Activated CD4-positive, alpha-beta T cell treated with anti-CD3 and anti-CD28 coated beads, Interleukin-2, amount 10 ng/mL, durations not matched to agents 7 days and 5 days (primary cell): ENCODE measurements around the gene UBR4. TPM values are rescaled to one million over a fixed set of nuclear protein-coding genes. Genes with fewer than 3 reads are reported as not detected.

ENCODE experiments used
- CTCF ChIA-PET: fragments of 350-600 bp; sonication (Branson Sonifier 250); formaldehyde crosslinking; loops from one replicate; lab custom pipeline; 2021; ENCODE audit warnings: antibody characterized with exemption; lab: Charles Lee
- POLR2A ChIA-PET: fragments of 350-600 bp; sonication (Branson Sonifier 250); formaldehyde crosslinking; loops from one replicate; lab custom pipeline; 2021; ENCODE audit warnings: antibody characterized with exemption; lab: Charles Lee
- DNase-seq: peaks from one replicate; pipeline ENCODE4 v3.0.0-alpha.2; 2020
- H3K27ac Mint-ChIP-seq: one replicate; pipeline ENCODE4 v1.8.0; 2021; ENCODE audit warnings: mild to moderate bottlenecking, moderate library complexity, mixed read lengths
- H3K27me3 Mint-ChIP-seq: one replicate; pipeline ENCODE4 v1.8.0; 2021; ENCODE audit warnings: mixed read lengths
- H3K36me3 Mint-ChIP-seq: one replicate; pipeline ENCODE4 v1.8.0; 2021; ENCODE audit warnings: low read depth, mixed read lengths
- H3K4me1 Mint-ChIP-seq: one replicate; pipeline ENCODE4 v1.8.0; 2021; ENCODE audit warnings: mixed read lengths
- H3K4me3 Mint-ChIP-seq: one replicate; pipeline ENCODE4 v1.8.0; 2021; ENCODE audit warnings: mild to moderate bottlenecking, moderate library complexity, mixed read lengths
- H3K9me3 Mint-ChIP-seq: one replicate; pipeline ENCODE4 v1.8.0; 2021; ENCODE audit warnings: mixed read lengths
- total RNA-seq, 2 experiments: library from RNA; stranded (reverse); gene quantifications; one replicate each; pipeline ENCODE4 v1.2.3, GENCODE V29; 2021

UBR4 gene
- total RNA-seq, 2 experiments from 2014 or later, result 116 to 125 TPM

DNA sequence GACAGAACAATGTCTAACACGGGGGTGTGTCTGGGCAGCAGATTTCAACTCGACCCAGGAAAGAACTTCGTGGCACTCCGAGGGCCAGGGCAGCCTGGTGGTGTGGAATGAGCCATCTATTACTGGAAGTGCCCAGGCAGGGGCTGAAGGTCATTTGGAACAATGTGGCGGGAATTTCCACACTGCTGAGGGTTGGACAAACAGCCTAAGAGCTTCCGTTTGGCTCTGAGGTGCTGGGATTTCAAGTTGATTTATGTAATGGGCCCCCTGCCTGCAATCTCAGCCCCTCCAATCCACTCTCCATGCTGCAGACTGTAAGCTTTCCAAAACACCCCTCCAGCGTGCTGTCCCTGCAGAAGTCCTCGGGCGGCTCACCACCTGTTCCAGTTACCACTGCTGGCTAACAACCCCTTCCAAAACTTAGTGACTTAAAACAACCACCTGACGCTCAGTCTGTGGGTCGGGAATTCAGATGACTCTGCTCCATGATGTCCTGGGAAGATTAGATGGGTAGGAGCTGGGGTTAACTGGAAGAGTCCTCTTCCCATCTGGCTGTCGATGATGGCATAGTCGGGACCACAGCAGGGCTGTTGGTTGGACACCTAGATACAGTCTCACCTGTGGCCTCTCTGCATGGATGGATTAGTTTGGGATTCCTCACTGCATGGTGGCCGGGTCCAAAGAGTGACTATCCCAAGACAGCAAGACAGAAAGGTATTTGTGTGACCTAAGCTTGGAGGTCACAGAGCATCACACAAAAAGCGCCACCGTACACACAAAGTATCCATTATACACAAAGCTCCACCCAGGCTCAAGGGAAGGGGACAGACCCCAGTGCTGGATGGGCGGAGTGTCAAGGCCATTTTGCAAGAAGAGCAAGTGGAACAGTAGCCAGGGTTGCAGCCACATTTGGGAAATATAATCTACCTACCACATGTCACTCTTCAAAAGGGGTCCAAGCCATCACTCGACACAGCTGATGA lies 163.9 kb downstream of the UBR4 start:
- Mint-ChIP-seq H3K27ac (no peak overlapping the region), H3K36me3 (no peaks in the 10 kb centered on the region), H3K27me3 (peaks cover under 1% of the 10 kb centered on the region), H3K4me3 (no peak overlapping the region), H3K4me1 (peaks cover 2% of the 10 kb centered on the region), H3K9me3 (no peaks in the 10 kb centered on the region)
- ChIA-PET POLR2A (interaction anchor here (0.6 kb wide), 1 partner anchor 92 kb away, joined by 4 read pairs; no protein-coding TSS in a partner anchor), CTCF (no interaction called here)
- DNase-seq, result no peak

DNA sequence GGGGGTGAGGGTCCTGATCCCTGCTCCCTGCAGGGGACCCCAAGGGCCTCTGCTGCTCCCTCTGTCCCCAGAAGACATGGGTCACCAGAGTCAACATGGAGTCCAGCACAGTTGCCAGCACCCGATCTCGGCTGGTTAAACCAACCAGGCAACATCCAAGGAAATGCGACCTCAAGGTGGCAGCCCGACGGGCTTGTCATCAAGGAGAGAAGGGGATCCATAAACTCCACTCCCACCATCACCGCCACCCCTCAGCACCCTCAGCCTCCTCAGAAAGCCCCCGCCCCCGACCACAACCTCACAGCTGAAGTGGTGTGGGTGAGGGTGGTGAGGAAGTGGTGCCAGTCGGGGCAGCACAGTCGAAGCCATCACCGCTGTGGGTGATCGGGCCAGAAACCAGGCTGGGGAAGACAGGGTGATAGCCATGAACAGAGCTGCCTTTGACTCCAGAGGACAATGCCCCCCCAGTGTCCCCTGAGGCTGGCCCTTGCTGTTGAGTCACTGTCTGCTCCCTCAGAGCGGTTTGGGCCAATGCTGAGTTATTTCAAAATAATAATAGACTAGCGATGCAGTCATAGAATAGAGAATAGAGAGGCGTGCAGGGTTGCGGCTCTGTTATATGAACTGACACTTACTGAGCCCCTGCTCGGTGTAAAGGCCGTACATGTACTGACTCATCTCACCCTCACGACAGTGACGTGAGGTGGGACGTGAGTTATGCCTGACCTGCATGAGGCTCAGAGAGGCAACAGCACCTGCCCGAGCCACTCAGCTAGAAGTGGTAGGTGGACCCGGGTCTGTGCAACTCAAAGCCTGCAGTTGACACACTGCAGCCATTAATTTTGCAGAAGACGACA lies 164.9 kb downstream of the UBR4 start:
- Mint-ChIP-seq H3K4me3 (no peak overlapping the region), H3K9me3 (no peaks in the 10 kb centered on the region), H3K4me1 (peaks cover 2% of the 10 kb centered on the region), H3K27ac (no peak overlapping the region), H3K27me3 (peaks cover 4% of the 10 kb centered on the region), H3K36me3 (no peaks in the 10 kb centered on the region)
- POLR2A ChIA-PET, result no interaction called here
- CTCF ChIA-PET, result interaction anchor here (1.8 kb wide), 1 partner anchor 14 kb away, joined by 4 read pairs; no protein-coding TSS in a partner anchor
- no peak for DNase-seq

DNA sequence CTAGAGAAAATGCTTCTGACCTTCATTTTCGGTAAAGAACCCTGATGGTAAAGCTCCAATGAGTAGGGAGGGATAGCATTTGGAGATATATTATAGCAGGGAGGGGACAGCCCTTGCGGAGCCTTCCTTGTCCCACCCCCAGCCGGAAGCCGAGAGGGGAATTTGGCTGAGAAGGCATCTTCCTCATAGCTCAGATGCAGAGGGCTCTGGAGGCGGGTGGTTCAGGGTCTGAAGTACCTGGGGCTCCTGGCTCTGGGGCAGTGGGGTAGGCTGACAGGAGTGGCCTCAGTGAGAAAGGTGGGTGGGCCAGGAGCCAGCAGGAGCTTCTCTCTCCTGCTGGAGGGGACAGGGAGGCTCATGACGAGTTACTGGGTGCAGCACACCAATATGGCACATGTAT lies 165.6 kb downstream of the UBR4 start:
- ChIA-PET POLR2A (no interaction called here), CTCF (interaction anchor here (1.8 kb wide), 1 partner anchor 15 kb away, joined by 4 read pairs; no protein-coding TSS in a partner anchor)
- H3K9me3 Mint-ChIP-seq, result no peaks in the 10 kb centered on the region
- no peaks in the 10 kb centered on the region for H3K36me3 Mint-ChIP-seq
- DNase-seq, result no peak
- H3K27ac Mint-ChIP-seq, result no peak overlapping the region
- H3K4me3 Mint-ChIP-seq, result no peak overlapping the region
- H3K4me1 Mint-ChIP-seq, result peaks cover 2% of the 10 kb centered on the region
- peaks cover 9% of the 10 kb centered on the region for H3K27me3 Mint-ChIP-seq

DNA sequence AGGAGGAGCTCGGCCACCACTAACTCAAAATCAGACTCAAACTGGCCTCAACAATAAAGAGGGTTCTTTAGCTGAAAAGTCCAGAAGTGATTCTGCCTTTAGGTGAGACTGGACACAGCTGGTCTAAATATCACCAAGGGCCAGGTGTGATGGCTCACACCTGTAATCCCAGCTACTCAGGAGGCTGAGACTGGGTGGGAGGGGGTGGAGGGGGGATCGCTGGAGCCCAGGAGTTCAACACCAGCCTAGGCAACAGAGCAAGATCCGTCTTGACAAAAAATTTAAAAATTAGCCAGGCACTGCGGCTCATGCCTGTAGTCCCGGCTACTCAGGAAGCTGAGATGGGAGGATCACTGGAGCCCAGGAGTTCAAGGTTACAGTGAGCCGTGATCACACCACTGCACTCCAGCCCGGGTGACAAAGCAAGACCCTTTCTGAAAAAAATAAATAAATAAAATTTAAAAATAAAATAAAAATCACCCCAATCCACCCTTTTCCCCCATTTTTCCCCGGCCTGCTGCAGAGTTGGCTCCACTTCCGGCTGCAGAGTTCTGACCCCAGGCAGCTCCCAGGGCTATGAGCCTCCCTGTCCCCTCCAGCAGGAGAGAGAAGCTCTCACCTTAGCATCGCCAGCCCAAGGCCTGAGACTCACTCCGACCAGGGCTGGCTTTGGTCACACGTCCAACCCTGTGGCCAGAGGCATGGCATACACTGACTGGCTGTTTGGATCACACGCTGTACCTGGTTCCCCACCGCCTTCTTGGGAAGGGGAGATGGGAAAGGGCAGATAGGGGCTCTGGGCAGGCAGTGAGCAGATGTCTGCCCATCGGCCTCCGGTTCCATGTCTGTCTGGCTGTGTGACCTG lies 166.3 kb downstream of the UBR4 start:
- Mint-ChIP-seq H3K27me3 (peaks cover 12% of the 10 kb centered on the region), H3K4me3 (no peak overlapping the region), H3K4me1 (peaks cover 2% of the 10 kb centered on the region), H3K27ac (no peak overlapping the region), H3K9me3 (no peaks in the 10 kb centered on the region), H3K36me3 (no peaks in the 10 kb centered on the region)
- DNase-seq, result no peak
- POLR2A ChIA-PET, result no interaction called here
- CTCF ChIA-PET, result interaction anchor here (0.6 to 1.8 kb wide), 3 partner anchors 16 to 131 kb away, joined by 3 to 4 read pairs (median 3); no protein-coding TSS in a partner anchor

DNA sequence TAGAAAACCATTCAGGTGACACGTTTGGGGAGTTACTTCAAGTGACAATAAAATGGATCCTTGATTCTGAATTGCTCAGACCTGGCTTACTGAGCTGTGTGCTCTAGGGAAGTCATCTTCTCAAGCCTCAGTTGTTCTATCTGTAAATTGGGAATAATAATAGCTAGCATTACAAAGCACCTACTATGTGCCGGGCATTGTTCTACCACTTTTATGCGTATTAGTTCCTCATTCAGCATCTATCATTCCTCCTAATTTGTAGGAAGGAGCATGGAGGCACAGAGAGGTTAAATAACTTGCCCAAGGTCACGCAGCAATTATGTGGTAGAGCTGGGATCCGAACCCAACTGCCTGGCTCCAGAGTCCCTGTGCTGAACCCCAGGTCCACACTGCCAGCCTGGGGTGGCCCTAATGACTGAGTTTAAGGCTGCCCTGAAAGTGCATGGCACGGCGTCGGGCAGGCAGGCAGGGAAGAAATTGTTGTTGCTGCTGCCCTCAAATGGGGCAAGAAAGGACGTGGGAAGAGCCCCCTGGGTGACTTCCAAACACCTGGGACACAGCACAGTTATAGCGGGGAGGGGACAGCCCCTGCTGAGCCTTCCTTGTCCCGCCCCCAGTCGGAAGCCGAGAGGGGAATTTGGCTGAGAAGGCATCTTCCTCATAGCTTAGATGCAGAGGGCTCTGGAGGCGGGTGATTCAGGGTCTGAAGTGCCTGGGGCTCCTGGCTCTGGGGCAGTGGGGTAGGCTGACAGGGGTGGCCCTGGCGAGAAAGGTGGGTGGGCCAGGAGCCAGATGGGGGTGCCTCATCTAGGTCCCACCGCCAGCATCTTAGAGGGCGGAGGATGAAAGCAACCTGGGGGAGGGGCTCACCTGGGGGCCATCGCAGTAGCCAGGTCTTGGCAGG lies 167.1 kb downstream of the UBR4 start:
- no peak for DNase-seq
- ChIA-PET POLR2A (no interaction called here), CTCF (interaction anchor here (0.6 to 0.8 kb wide), 2 partner anchors 23 to 130 kb away, joined by 3 read pairs; no protein-coding TSS in a partner anchor)
- no peaks in the 10 kb centered on the region for H3K9me3 Mint-ChIP-seq
- no peak overlapping the region for H3K4me3 Mint-ChIP-seq
- H3K27me3 Mint-ChIP-seq, result peaks cover 14% of the 10 kb centered on the region
- no peaks in the 10 kb centered on the region for H3K4me1 Mint-ChIP-seq
- no peak overlapping the region for H3K27ac Mint-ChIP-seq
- H3K36me3 Mint-ChIP-seq, result no peaks in the 10 kb centered on the region

DNA sequence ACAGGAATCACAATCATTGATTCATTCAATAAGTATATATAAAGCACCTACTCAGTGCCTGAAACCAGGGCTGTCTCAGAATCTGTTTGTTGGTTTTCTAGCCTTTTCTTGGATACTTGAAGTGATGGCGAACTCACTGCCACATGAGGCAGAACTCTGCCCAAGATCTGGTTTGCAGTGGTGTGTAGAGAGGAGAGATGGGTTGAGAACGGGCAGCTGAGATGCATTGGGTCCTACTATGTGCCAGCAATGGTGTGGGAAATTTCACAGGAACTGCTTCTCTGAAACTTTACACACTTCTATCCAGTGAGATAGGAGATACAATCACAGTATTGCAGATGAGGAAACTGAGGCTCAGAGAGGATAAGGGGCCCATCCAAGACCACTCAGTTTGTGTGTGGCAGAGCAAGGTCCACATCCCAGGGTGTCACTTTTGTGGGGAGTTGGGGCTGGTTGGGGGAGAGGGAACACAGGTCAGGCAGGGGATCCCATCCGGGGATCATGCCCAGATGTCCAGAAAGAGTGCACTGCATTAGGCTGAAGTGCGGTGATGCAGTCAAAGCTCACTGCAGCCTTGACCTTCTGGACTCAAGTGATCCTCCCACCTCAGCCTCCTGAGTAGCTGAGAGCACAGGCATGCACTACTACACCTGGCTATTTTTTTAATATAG lies 169.9 kb downstream of the UBR4 start:
- POLR2A ChIA-PET, result no interaction called here
- Mint-ChIP-seq H3K36me3 (no peaks in the 10 kb centered on the region), H3K4me3 (no peak overlapping the region), H3K27ac (no peak overlapping the region), H3K9me3 (no peaks in the 10 kb centered on the region), H3K4me1 (no peaks in the 10 kb centered on the region), H3K27me3 (peaks cover 16% of the 10 kb centered on the region)
- peak; percentile 4 for DNase-seq
- CTCF ChIA-PET, result interaction anchor here (0.9 to 1.5 kb wide), 2 partner anchors 9 to 26 kb away, joined by 3 to 4 read pairs; no protein-coding TSS in a partner anchor

DNA sequence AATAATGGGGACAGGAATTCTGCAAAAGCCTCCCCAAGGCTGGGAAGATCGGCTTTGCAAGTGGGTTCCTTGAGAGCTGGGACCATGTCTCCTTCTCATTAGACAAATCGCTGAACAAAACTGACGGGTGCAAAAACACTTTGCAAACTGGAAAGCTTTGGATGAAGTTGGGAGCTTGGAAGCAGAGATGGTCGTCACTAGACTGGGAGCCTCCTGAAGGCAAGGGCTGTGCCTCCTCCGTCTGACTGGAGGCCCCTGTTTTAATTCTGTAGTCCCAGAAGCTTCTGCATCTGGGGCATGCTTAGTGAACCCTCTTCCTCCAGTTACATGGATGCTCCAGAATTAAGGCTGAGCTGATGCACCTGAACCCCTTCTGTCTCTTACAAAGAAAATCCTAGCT lies 171.3 kb downstream of the UBR4 start:
- ChIA-PET POLR2A (no interaction called here), CTCF (interaction anchor here (0.6 to 1.5 kb wide), 3 partner anchors 10 to 15 kb away, joined by 3 to 4 read pairs (median 3); no protein-coding TSS in a partner anchor)
- H3K4me1 Mint-ChIP-seq, result no peaks in the 10 kb centered on the region
- H3K9me3 Mint-ChIP-seq, result no peaks in the 10 kb centered on the region
- H3K4me3 Mint-ChIP-seq, result no peak overlapping the region
- H3K27ac Mint-ChIP-seq, result no peak overlapping the region
- DNase-seq, result no peak
- H3K36me3 Mint-ChIP-seq, result no peaks in the 10 kb centered on the region
- peaks cover 16% of the 10 kb centered on the region for H3K27me3 Mint-ChIP-seq

DNA sequence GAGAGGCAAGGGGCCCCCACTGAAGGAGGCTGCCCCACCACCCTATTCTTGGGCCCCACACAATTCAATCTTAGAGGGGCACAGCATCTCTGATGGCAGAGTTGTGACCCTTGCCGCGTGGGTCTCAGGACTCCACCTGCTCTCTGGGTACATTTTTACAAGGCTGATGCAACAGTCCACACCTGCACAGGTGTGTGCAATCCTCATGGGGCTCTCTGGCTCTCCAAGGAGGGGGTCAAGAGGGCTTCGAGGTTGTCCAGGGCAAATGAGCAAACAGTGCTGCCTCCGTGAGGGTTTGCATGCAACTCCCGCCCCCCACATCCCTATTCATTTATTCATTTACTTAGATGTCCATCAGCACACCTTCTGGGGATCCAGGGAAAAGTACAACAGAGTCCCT lies 172.0 kb downstream of the UBR4 start:
- Mint-ChIP-seq H3K27me3 (peaks cover 16% of the 10 kb centered on the region), H3K4me3 (no peak overlapping the region), H3K9me3 (no peaks in the 10 kb centered on the region), H3K4me1 (no peaks in the 10 kb centered on the region), H3K27ac (no peak overlapping the region), H3K36me3 (no peaks in the 10 kb centered on the region)
- ChIA-PET CTCF (interaction anchor here (0.7 kb wide), 1 partner anchor 14 kb away, joined by 3 read pairs; no protein-coding TSS in a partner anchor), POLR2A (interaction anchor here (0.6 kb wide), 1 partner anchor 13 kb away, joined by 3 read pairs; no protein-coding TSS in a partner anchor)
- DNase-seq, result no peak

DNA sequence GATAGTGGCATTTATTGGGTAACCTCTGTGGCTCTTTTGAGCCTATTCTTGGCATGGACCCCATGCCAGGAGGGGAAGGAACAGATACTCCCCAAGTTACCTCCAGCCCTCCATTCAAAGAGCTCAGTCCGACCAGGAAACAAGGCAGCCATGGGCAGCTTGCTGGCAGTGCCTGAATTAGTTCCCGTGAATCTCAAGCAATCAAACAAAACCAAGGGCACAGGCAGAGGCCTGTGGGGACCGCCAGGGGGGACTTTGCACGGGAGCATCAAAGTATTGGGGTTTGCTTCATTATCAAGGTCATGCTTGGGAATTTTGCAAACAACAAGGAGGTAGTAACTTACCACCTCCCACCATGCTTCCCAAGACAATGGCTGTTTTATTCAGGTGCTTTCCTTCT lies 172.4 kb downstream of the UBR4 start:
- Mint-ChIP-seq H3K27ac (no peak overlapping the region), H3K9me3 (no peaks in the 10 kb centered on the region), H3K27me3 (peaks cover 16% of the 10 kb centered on the region), H3K36me3 (no peaks in the 10 kb centered on the region), H3K4me1 (no peaks in the 10 kb centered on the region), H3K4me3 (no peak overlapping the region)
- DNase-seq, result no peak
- ChIA-PET CTCF (no interaction called here), POLR2A (interaction anchor here (0.6 kb wide), 1 partner anchor 13 kb away, joined by 3 read pairs; no protein-coding TSS in a partner anchor)

DNA sequence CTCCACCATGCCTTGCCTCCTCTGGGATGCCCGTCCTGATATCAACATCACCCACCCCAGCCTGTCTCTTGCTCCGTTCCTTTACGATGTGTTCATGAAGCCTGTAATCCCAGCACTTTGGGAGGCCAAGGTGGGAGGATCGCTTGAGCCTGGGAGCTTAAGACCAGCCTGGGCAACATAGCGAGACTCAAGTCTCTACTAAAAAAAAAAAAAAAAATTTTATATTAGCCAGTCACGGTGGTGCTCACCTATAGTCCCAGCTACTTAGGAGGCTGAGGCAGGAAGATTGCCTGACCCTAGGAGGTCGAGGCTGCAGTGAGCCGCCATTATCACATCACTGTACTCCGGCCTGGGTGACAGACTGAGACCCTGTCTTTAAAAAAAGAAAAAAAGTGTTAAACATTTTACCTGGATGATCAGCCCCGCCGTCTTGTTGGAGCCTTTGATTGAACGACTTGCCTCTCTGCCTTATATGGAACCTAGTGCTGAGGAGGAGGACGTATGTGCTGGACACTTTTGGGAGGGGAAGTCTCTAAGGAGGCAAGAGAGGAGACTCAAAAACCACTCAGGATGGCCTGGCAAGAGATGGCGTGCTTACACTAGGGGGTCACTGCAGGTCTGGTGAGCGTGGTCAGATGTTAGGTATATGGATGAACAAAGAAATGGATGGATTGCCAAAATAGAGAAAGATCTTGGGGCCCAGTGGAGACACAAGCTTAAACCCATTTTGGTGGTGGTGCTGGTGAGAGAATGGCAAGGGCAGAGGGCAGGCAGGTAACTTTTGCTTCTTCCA lies 173.1 kb downstream of the UBR4 start:
- POLR2A ChIA-PET, result no interaction called here
- peaks cover 16% of the 10 kb centered on the region for H3K27me3 Mint-ChIP-seq
- H3K4me3 Mint-ChIP-seq, result no peak overlapping the region
- no peaks in the 10 kb centered on the region for H3K4me1 Mint-ChIP-seq
- no peaks in the 10 kb centered on the region for H3K36me3 Mint-ChIP-seq
- DNase-seq, result no peak
- no peak overlapping the region for H3K27ac Mint-ChIP-seq
- no peaks in the 10 kb centered on the region for H3K9me3 Mint-ChIP-seq
- CTCF ChIA-PET, result no interaction called here
